Tibial nerve (tissue), 4 donors: Measurements from ENCODE around the gene SAXO1. TPM values are rescaled to one million over a fixed set of nuclear protein-coding genes. Genes with fewer than 3 reads are reported as not detected.

Experiments
- DNase-seq, 2 donors: peaks; one replicate each; pipeline ENCODE4 v3.0.0-alpha.2; 2019; ENCODE audit warnings: low spot score in 2 of 2
- H3K27ac ChIP-seq, 4 donors: fragments of 200-600 bp; sonication (generic) in 3 of 4; one replicate each; pipeline ENCODE4 v1.5.1; 2017 to 2019; ENCODE audit warnings: mild to moderate bottlenecking in 1 of 4
- H3K27me3 ChIP-seq, 2 donors: fragments of 200-600 bp; sonication (generic) in 1 of 2; one replicate each; pipeline versions ENCODE4 v1.5.1 to v1.6.0; 2017 to 2019
- H3K36me3 ChIP-seq, 3 donors: fragments of 200-600 bp; sonication (generic); one replicate each; pipeline ENCODE4 v1.5.1; 2018 to 2019
- H3K4me1 ChIP-seq, 4 donors: fragments of 200-600 bp; sonication (generic) in 3 of 4; one replicate each; pipeline ENCODE4 v1.5.1; 2017 to 2019
- H3K4me3 ChIP-seq, 4 donors: fragments of 200-600 bp; sonication (generic) in 3 of 4; one replicate each; pipeline ENCODE4 v1.5.1; 2017 to 2019; ENCODE audit warnings: mild to moderate bottlenecking in 1 of 4, moderate library complexity in 1 of 4
- H3K9me3 ChIP-seq, 4 donors: fragments of 200-600 bp; sonication (generic) in 3 of 4; one replicate each; pipeline ENCODE4 v1.5.1; 2017 to 2019
- CTCF ChIP-seq, 5 experiments: fragments of 200-600 bp in 3 of 5; fragments of 450-650 bp in 2 of 5; sonication (generic) in 3 of 5; IDR thresholded peaks; one replicate each; pipeline ENCODE4 v1.5.1; 2016 to 2019; ENCODE audit warnings: antibody characterized with exemption in 5 of 5, mild to moderate bottlenecking in 3 of 5, moderate library complexity in 2 of 5
- EP300 ChIP-seq, 2 donors: sonication (generic); formaldehyde crosslinking; IDR thresholded peaks; one replicate each; pipeline ENCODE4 v1.6.1; 2017; ENCODE audit warnings: antibody characterized with exemption in 2 of 2, mild to moderate bottlenecking in 1 of 2
- POLR2A ChIP-seq, 2 donors: fragments of 450-650 bp; IDR thresholded peaks; one replicate each; pipeline ENCODE4 v1.6.1; 2017; ENCODE audit warnings: antibody characterized with exemption in 2 of 2, mild to moderate bottlenecking in 2 of 2, moderate library complexity in 2 of 2
- WGBS, 2 donors: methylation state at CpG; one replicate each; pipeline ENCODE4 v1.1.5; 2018; 5-methylcytosine and 5-hydroxymethylcytosine counted together
- total RNA-seq, 4 donors: library from RNA; depleted of rRNA; stranded (reverse); fragments of >200 nt; gene quantifications; one replicate each; pipeline ENCODE4 v1.1.0, GENCODE V29; 2016

The SAXO1 gene
- total RNA-seq, 4 donors from 2014 or later, result 0.39 to 1.0 TPM; not detected in 2

GRCh38 chr9:18990494-18990893 lies 42.5 kb downstream of the SAXO1 start:
- DNase-seq, result no peak
- H3K4me3 ChIP-seq, result no peak overlapping the region
- no peaks in the 10 kb centered on the region for H3K27me3 ChIP-seq
- H3K4me1 ChIP-seq, result peaks cover 0 to 6% (median 0%) of the 10 kb centered on the region in 4 donors
- 96 to 97% methylated on average over 5 of the region's 5 CpGs for WGBS, 2 donors
- TF ChIP-seq CTCF (IDR thresholded peaks at IDR 0.05) (no peak), EP300 (IDR thresholded peaks at IDR 0.05) (no peak), POLR2A (IDR thresholded peaks at IDR 0.05) (no peak)
- no peak overlapping the region for H3K27ac ChIP-seq
- H3K36me3 ChIP-seq, result no peaks in the 10 kb centered on the region
- no peaks in the 10 kb centered on the region for H3K9me3 ChIP-seq

GRCh38 chr9:18989865-18990264 lies 43.1 kb downstream of the SAXO1 start:
- 92 to 95% methylated on average over 4 of the region's 4 CpGs for WGBS, 2 donors

GRCh38 chr9:18989097-18989496 lies 43.9 kb downstream of the SAXO1 start:
- Histone ChIP-seq H3K4me1 (peaks cover 0 to 12% (median 0%) of the 10 kb centered on the region in 4 donors), H3K36me3 (no peaks in the 10 kb centered on the region), H3K27me3 (no peaks in the 10 kb centered on the region), H3K27ac (no peak overlapping the region), H3K4me3 (no peak overlapping the region), H3K9me3 (peaks cover 0 to 5% (median 0%) of the 10 kb centered on the region in 4 donors)
- no peak for DNase-seq
- TF ChIP-seq CTCF (IDR thresholded peaks at IDR 0.05) (no peak), POLR2A (IDR thresholded peaks at IDR 0.05) (no peak), EP300 (IDR thresholded peaks at IDR 0.05) (no peak)
- WGBS, 2 donors, result 84 to 88% methylated on average over 2 of the region's 2 CpGs

More at GRCh38 chr9:18989865-18990264, 43.1 kb downstream of the SAXO1 start:
- no peak overlapping the region for H3K4me3 ChIP-seq
- H3K27ac ChIP-seq, result no peak overlapping the region
- H3K9me3 ChIP-seq, result no peaks in the 10 kb centered on the region
- H3K4me1 ChIP-seq, result peaks cover 0 to 12% (median 0%) of the 10 kb centered on the region in 4 donors
- no peaks in the 10 kb centered on the region for H3K27me3 ChIP-seq
- no peaks in the 10 kb centered on the region for H3K36me3 ChIP-seq
- TF ChIP-seq EP300 (IDR thresholded peaks at IDR 0.05), result no peak
- TF ChIP-seq POLR2A (IDR thresholded peaks at IDR 0.05), result no peak
- TF ChIP-seq CTCF (IDR thresholded peaks at IDR 0.05), result no peak
- no peak for DNase-seq

- H3K27ac ChIP-seq, result no peak overlapping the region
- no peak for DNase-seq
- H3K4me3 ChIP-seq, result no peak overlapping the region
- H3K9me3 ChIP-seq, result peaks cover 0 to 16% (median 0%) of the 10 kb centered on the region in 4 donors
- H3K36me3 ChIP-seq, result no peaks in the 10 kb centered on the region
- no peaks in the 10 kb centered on the region for H3K27me3 ChIP-seq
- H3K4me1 ChIP-seq, result peaks cover 0 to 12% (median 0%) of the 10 kb centered on the region in 4 donors
- no peak for TF ChIP-seq CTCF (IDR thresholded peaks at IDR 0.05)
- TF ChIP-seq POLR2A (IDR thresholded peaks at IDR 0.05), result no peak
- no peak for TF ChIP-seq EP300 (IDR thresholded peaks at IDR 0.05)
These were observed 45.0 kb downstream of the SAXO1 start for GRCh38 chr9:18988003-18988402.

GRCh38 chr9:18985996-18986395 lies 47.0 kb downstream of the SAXO1 start:
- H3K36me3 ChIP-seq, result no peaks in the 10 kb centered on the region
- H3K27me3 ChIP-seq, result no peaks in the 10 kb centered on the region
- H3K4me1 ChIP-seq, result peaks cover 0 to 16% (median 0%) of the 10 kb centered on the region in 4 donors
- no peak overlapping the region for H3K4me3 ChIP-seq
- no peak for TF ChIP-seq CTCF (IDR thresholded peaks at IDR 0.05)
- TF ChIP-seq POLR2A (IDR thresholded peaks at IDR 0.05), result no peak
- TF ChIP-seq EP300 (IDR thresholded peaks at IDR 0.05), result no peak
- peaks cover 0 to 16% (median 0%) of the 10 kb centered on the region in 4 donors for H3K9me3 ChIP-seq
- no peak for DNase-seq
- H3K27ac ChIP-seq, result no peak overlapping the region
